Fibroblast of skin of abdomen (primary cell): ENCODE data around the gene NAALADL2.
"Not testable (repeated sequence)": the region's sequence is repeated elsewhere in the genome, so short reads cannot be mapped to it uniquely, and the experiment has no call there.

ENCODE experiments used
- DNase-seq: peaks from one replicate; pipeline ENCODE4 v3.0.0-alpha.2; 2013

Gene NAALADL2

GRCh38 chr3:175077216-175077615 is 218.1 kb downstream of the NAALADL2 start:
- no peak for DNase-seq

GRCh38 chr3:175082631-175083030 is 223.5 kb downstream of the NAALADL2 start:
- DNase-seq, result no peak

GRCh38 chr3:175087128-175087527 is 228.0 kb downstream of the NAALADL2 start:
- not testable (repeated sequence) for DNase-seq

- no peak for DNase-seq
Observed at GRCh38 chr3:175088766-175089380, 229.7 kb downstream of the NAALADL2 start.

- no peak for DNase-seq
Observed at GRCh38 chr3:175091426-175092114, 232.4 kb downstream of the NAALADL2 start.

GRCh38 chr3:175093748-175094147 is 234.6 kb downstream of the NAALADL2 start:
- DNase-seq, result peak; percentile 86

- no peak for DNase-seq
Observed at GRCh38 chr3:175094344-175094743, 235.2 kb downstream of the NAALADL2 start.

- DNase-seq, result no peak
Observed at GRCh38 chr3:175098644-175099043, 239.5 kb downstream of the NAALADL2 start.

GRCh38 chr3:175102161-175102560 is 243.0 kb downstream of the NAALADL2 start:
- DNase-seq, result no peak

GRCh38 chr3:175103298-175103697 is 244.2 kb downstream of the NAALADL2 start:
- peak; percentile 2 for DNase-seq

- DNase-seq, result peak; percentile 28
Observed at GRCh38 chr3:175105066-175105465, 245.9 kb downstream of the NAALADL2 start.

- peak; percentile 1 for DNase-seq
Observed at GRCh38 chr3:175107231-175107630, 248.1 kb downstream of the NAALADL2 start.

GRCh38 chr3:175107995-175108394 is 248.9 kb downstream of the NAALADL2 start:
- no peak for DNase-seq

- no peak for DNase-seq
Observed at GRCh38 chr3:175108613-175109151, 249.5 kb downstream of the NAALADL2 start.

GRCh38 chr3:175111036-175111435 is 251.9 kb downstream of the NAALADL2 start:
- DNase-seq, result peak; percentile 17

GRCh38 chr3:175118382-175118941 is 259.3 kb downstream of the NAALADL2 start:
- DNase-seq, result no peak

- no peak for DNase-seq
Observed at GRCh38 chr3:175121225-175121624, 262.1 kb downstream of the NAALADL2 start.

GRCh38 chr3:175127075-175127662 is 268.0 kb downstream of the NAALADL2 start:
- no peak for DNase-seq

GRCh38 chr3:175129126-175129525 is 270.0 kb downstream of the NAALADL2 start:
- peak; percentile 8 for DNase-seq

- DNase-seq, result no peak
Observed at GRCh38 chr3:175129571-175129970, 270.4 kb downstream of the NAALADL2 start.

- not testable (repeated sequence) for DNase-seq
Observed at GRCh38 chr3:175131866-175132265, 272.7 kb downstream of the NAALADL2 start.

- DNase-seq, result not testable (repeated sequence)
Observed at GRCh38 chr3:175132706-175133105, 273.6 kb downstream of the NAALADL2 start.

- DNase-seq, result no peak
Observed at GRCh38 chr3:175144368-175144767, 285.2 kb downstream of the NAALADL2 start.
